ENCODE results near the gene CTNNA3. TPM values are rescaled to one million over a fixed set of nuclear protein-coding genes. Genes with fewer than 3 reads are reported as not detected.

The CTNNA3 gene
- total RNA-seq, 1 experiment from 2014 or later: 0.85 TPM

DNA sequence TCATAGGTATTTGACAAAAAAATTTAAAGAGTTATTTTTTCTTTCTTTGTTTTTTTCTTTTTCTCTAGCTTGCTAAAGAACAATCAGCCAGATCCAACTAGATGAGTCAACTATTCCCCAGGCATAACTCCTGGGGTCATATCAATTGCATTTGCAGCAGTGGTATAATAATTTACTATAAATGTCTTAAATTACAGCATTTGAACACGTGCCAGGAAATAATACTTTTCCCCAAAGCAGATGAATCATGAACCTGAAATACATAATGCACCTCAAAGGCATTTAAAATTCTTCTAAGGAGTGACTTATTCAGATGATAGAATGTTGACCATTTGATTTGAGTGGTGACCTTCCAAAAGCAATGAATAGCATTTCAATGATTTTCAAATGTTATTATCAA, 580.0 kb downstream of the CTNNA3 start:
- no peaks in the 10 kb centered on the region for H3K4me1 ChIP-seq (ENCODE audit: control insufficient read depth, insufficient read depth, low read length)
- in situ Hi-C loops (cut with HindIII; ENCODE audit: low pct_unique_long_range_greater_than_20kb, low sequenced_read_pairs): no loop called here
- BruUV-seq (replicated peaks): no TSS peak
- intact Hi-C loops (cut with micrococcal nuclease; ENCODE audit: unreplicated experiment): no loop called here
- TF ChIP-seq TCF7L2 (IDR thresholded peaks at IDR 0.05; ENCODE audit: low read depth, low read length): no peak
- TF ChIP-seq REST (IDR thresholded peaks at IDR 0.05; ENCODE audit: insufficient read depth in 1 of 2, low read depth in 2 of 2, low read length in 1 of 2): no peak
- no peak for TF ChIP-seq POLR2AphosphoS5 (IDR thresholded peaks at IDR 0.05; ENCODE audit: low read depth, low read length)
- no peak for TF ChIP-seq SIN3A (IDR thresholded peaks at IDR 0.05; ENCODE audit: borderline replicate concordance, insufficient read depth, low read depth, low read length)
- TF ChIP-seq CTCF (IDR thresholded peaks at IDR 0.05): no peak
- CTCF ChIA-PET: no interaction called here
- DNase-seq (ENCODE audit: low read depth, low spot score) (no peak), ATAC-seq (no peak)
- H3K4me3 ChIP-seq (ENCODE audit: low read depth in 2 of 2, low read length in 2 of 2): no peak overlapping the region
- H3K27me3 ChIP-seq (ENCODE audit: control insufficient read depth, insufficient read depth, low read length): no peaks in the 10 kb centered on the region
- H3K36me3 ChIP-seq (ENCODE audit: control insufficient read depth, insufficient read depth, low read length): no peaks in the 10 kb centered on the region
- POLR2A ChIA-PET: no interaction called here
- no peak overlapping the region for H3K27ac ChIP-seq (ENCODE audit: low read length)
- H3K9me3 ChIP-seq (ENCODE audit: control insufficient read depth, insufficient read depth, low read depth, low read length): no peaks in the 10 kb centered on the region

GRCh38 chr10:67114945-67115344, 581.0 kb downstream of the CTNNA3 start:
- no peak overlapping the region for H3K27ac ChIP-seq (ENCODE audit: low read length)
- H3K27me3 ChIP-seq (ENCODE audit: control insufficient read depth, insufficient read depth, low read length): no peaks in the 10 kb centered on the region
- POLR2A ChIA-PET: no interaction called here
- H3K9me3 ChIP-seq (ENCODE audit: control insufficient read depth, insufficient read depth, low read depth, low read length): no peaks in the 10 kb centered on the region
- CTCF ChIA-PET: no interaction called here
- no peak overlapping the region for H3K4me3 ChIP-seq (ENCODE audit: low read depth in 2 of 2, low read length in 2 of 2)
- no peak for ATAC-seq
- intact Hi-C loops (cut with micrococcal nuclease; ENCODE audit: unreplicated experiment) (no loop called here), in situ Hi-C loops (cut with HindIII; ENCODE audit: low pct_unique_long_range_greater_than_20kb, low sequenced_read_pairs) (no loop called here)
- no peak for DNase-seq (ENCODE audit: low read depth, low spot score)
- H3K4me1 ChIP-seq (ENCODE audit: control insufficient read depth, insufficient read depth, low read length): no peaks in the 10 kb centered on the region
- H3K36me3 ChIP-seq (ENCODE audit: control insufficient read depth, insufficient read depth, low read length): no peaks in the 10 kb centered on the region
- no peak for TF ChIP-seq TCF7L2 (IDR thresholded peaks at IDR 0.05; ENCODE audit: low read depth, low read length)
- no peak for TF ChIP-seq CTCF (IDR thresholded peaks at IDR 0.05)
- TF ChIP-seq REST (IDR thresholded peaks at IDR 0.05; ENCODE audit: insufficient read depth in 1 of 2, low read depth in 2 of 2, low read length in 1 of 2): no peak
- no peak for TF ChIP-seq POLR2AphosphoS5 (IDR thresholded peaks at IDR 0.05; ENCODE audit: low read depth, low read length)
- BruUV-seq (replicated peaks): no TSS peak
